Renal cortex interstitium (tissue), 11 donors: ENCODE results near the gene DGUOK. TPM values are rescaled to one million over a fixed set of nuclear protein-coding genes. Genes with fewer than 3 reads are reported as not detected.

ENCODE experiments used
- DNase-seq, 11 donors: peaks; one replicate each; pipeline ENCODE4 v3.0.0-alpha.2; 2013; ENCODE audit warnings: low read depth in 9 of 11, low spot score in 4 of 11; ENCODE audit errors: extremely low read depth in 1 of 11
- polyA plus RNA-seq, 3 donors: library from polyadenylated mRNA; unstranded; fragments of 120-200 nt; gene quantifications; one replicate each; pipeline ENCODE4 v1.2.1, GENCODE V29; 2013; ENCODE audit not compliant: insufficient read length in 3 of 3

The DGUOK gene
- polyA plus RNA-seq, 3 donors: 63.0 to 64.3 (median 63.7) TPM

- no peak for DNase-seq
Observed at GRCh38 chr2:73910873-73911547, 15.7 kb upstream of the DGUOK start.

- no peak for DNase-seq
Observed at GRCh38 chr2:73911548-73912208, 15.0 kb upstream of the DGUOK start.

- no peak for DNase-seq
Observed at GRCh38 chr2:73913414-73914054, 13.1 kb upstream of the DGUOK start.

GRCh38 chr2:73914667-73915066 lies 12.0 kb upstream of the DGUOK start:
- no peak for DNase-seq

GRCh38 chr2:73915437-73915993 lies 11.2 kb upstream of the DGUOK start:
- no peak for DNase-seq

- DNase-seq: no peak
Observed at GRCh38 chr2:73916666-73917065, 10.0 kb upstream of the DGUOK start.

- no peak for DNase-seq
Observed at GRCh38 chr2:73917296-73917695, 9.4 kb upstream of the DGUOK start.

GRCh38 chr2:73917696-73918207 lies 8.9 kb upstream of the DGUOK start:
- no peak for DNase-seq

GRCh38 chr2:73918856-73919255 lies 7.8 kb upstream of the DGUOK start:
- DNase-seq: no peak

GRCh38 chr2:73919596-73920228 lies 7.0 kb upstream of the DGUOK start:
- DNase-seq: no peak

- DNase-seq: no peak
Observed at GRCh38 chr2:73920577-73921545, 5.8 kb upstream of the DGUOK start.

GRCh38 chr2:73921581-73921980 lies 5.1 kb upstream of the DGUOK start:
- no peak for DNase-seq

- DNase-seq: no peak
Observed at GRCh38 chr2:73922681-73923080, 4.0 kb upstream of the DGUOK start.

GRCh38 chr2:73925033-73925704 lies 1.5 kb upstream of the DGUOK start:
- DNase-seq: no peak

- no peak for DNase-seq
Observed at GRCh38 chr2:73925853-73926492, 707 bp upstream of the DGUOK start.

GRCh38 chr2:73927344-73927743 lies 664 bp downstream of the DGUOK start:
- DNase-seq: no peak

- DNase-seq: no peak
Observed at GRCh38 chr2:73928963-73929347, 2.3 kb downstream of the DGUOK start.
